Stimulated activated CD4-positive, alpha-beta T cell treated with anti-CD3 and anti-CD28 coated beads, Interleukin-15, amount 100 ng/mL, for 48 hours (primary cell): ENCODE results near the gene SRPRB.

Experiments
- DNase-seq, 2 donors: peaks; one replicate each; pipeline ENCODE4 v3.0.0-alpha.2; 2020; ENCODE audit warnings: low read depth in 2 of 2

SRPRB gene

GRCh38 chr3:133805702-133806475 is at the start of gene SRPRB:
Gene SRPRB, plus strand, starts transcription at chr3:133805815. Its CDS starts 34 bp downstream, at chr3:133805849.
- DNase-seq: peak; percentile 93 to 95

- DNase-seq: no peak
Measured at GRCh38 chr3:133756716-133757694, 48.6 kb upstream of the SRPRB start.

DNA sequence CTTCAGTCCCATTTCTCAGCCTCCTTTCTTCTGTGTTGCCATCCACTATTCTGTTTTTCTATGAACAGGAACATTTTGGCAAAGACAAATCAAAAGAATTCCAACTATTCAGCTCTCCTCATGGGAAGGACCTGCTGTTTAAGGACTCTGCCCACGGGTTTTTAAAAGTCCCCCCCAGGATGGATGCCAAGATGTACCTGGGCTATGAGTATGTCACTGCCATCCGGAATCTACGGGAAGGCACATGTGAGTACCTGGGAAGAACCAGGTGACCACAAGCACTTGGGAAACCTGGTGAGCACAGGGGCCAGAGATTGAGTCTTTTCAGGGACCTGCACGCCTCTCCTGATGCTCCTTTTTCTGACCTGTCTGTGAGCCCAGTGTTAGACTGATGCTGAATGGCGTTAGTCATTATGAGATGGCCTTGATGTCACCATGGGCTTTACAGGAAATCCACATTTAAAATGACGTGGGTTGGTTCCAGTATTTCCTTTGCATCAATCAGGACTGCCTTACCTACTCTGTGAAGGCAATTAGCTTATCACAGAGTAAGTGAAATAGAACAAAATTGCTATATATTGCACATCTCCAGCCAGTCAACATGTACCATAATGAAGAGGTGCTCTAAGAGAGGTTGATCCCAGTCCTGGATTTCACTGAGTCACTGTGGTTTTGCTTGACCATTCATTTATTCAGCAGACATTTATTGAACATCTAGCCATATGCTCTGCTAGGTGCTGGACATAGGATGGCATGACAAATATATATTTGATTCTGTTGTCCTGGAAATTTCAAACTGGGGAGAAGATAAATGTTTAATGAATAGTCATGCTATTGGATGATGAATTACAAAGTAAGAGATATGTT is 47.7 kb upstream of the SRPRB start:
- DNase-seq: no peak

GRCh38 chr3:133758568-133758928 is 47.1 kb upstream of the SRPRB start:
- DNase-seq: no peak

- DNase-seq: no peak
Measured at GRCh38 chr3:133758964-133759739, 46.5 kb upstream of the SRPRB start.

GRCh38 chr3:133759740-133760305 is 45.8 kb upstream of the SRPRB start:
- DNase-seq: no peak

- DNase-seq: no peak
Measured at GRCh38 chr3:133760916-133761315, 44.7 kb upstream of the SRPRB start.

DNA sequence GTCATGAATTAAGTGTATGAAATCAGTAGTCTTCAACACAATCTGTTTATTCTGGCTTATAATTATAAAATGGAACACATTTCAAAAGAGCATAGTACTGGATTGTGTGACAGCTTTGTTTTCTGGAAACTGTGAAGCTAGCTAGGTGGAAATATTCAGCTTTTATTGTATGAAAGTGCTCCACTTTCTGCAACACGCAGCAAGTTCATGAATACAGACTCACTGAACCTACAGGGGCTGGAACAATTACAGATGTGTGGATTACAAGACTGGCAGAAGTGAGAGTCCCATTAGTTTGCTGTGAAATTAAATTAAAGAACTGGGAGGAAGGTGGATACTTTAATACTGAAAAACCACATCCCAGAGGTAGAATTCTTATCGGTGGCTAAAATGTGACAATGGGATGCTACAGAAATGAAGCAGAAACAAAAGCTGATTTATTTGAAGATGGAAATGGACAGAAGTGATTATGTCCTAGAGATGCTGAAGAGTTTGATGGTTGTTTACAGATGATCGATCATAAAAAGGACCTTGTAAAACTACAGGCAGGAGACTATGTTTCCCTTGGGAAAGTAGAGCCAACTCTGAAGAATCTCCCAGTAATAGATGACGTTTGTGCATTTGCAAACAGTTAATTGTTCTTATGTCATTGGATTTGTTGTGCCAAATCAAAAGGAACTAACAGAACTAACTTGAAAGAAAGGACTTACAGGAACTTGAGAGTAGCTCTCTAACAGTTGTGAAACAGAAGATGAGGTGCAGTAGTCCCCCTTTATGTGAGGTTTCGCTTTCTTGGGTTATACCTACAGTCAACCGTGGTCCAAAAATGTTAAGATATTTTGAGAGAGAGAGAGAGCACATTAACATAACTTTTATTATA is 43.8 kb upstream of the SRPRB start:
- DNase-seq: no peak

GRCh38 chr3:133762539-133762938 is 43.1 kb upstream of the SRPRB start:
- no peak for DNase-seq

GRCh38 chr3:133763797-133764683 is 41.6 kb upstream of the SRPRB start:
- DNase-seq: no peak

DNA sequence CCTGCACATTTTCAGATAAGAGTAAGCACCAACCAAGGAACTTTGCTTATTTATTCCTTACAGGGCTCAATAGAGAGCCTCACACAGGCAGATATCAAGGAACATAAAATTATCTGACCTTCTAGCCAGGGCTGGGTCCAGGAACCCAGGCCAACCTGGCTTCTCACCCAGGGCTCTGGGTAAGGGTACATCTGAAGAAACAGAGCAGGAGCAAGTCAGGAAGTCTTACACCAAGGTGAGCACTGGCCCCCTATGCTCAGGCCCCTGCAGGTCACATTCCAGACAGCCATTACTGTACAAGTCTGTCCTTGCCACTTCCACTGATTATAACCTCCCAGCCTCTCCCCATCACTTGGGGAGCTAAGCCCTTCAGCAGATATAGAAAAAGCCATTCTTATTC is 40.4 kb upstream of the SRPRB start:
- no peak for DNase-seq

DNA sequence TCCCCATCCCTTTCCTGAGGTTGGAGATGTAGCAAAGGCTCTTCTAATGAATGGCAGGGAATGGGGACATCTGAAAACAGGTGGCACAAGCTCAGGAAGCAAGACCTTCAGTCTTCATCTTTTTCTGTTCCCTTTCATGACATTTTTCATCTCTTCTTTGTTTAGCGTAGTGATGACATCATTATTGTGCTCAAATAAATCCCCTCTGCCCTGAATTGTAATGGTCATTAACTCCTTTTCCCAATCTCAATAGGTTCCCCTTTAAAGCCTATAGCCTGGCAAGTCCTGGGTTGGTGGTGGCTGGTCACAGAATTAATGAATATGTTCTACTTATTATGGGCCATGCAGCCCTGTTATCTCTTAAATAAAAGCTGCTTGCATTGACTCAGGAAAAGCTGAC is 38.0 kb upstream of the SRPRB start:
- DNase-seq: no peak

DNA sequence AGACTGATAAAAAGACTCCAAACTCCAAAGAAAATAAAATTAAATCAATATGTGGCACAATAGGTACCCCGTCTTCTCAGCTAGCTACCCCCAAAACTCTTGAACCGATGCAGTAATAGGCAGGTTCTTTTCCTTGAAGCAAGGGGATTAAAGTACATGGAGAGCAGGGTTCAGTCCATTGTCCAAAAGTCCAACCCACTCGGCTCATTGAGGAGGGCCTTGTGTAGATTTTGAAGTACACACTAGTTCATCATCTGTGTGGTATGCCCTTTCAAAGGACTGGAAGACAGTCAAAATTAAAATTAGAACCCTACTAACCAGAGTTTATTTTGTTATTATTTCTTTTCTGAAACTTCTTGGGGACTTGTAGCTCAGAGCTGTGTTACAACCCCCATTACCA is 36.1 kb upstream of the SRPRB start:
- DNase-seq: no peak

DNA sequence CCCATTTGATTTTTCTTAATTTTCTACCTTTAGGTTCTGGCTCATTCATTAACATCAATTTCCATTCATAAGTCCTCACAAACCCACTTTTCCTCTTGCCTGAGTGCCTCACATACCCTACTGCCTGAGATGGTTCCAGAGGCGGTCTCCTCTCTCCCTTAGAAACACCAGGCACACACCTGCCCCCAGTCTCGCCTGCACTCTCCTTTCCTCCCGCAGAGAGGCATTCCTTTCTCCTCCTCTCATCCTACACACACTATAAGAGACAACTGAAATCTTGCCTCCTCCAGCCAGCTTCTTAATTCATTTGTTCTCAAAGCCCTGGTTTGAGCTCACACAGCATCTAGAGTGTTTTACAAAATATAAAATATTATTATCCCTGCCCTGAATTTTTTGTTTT is 31.9 kb upstream of the SRPRB start:
- no peak for DNase-seq

- DNase-seq: no peak
Measured at GRCh38 chr3:133775309-133775708, 30.3 kb upstream of the SRPRB start.

GRCh38 chr3:133775835-133776234 is 29.8 kb upstream of the SRPRB start:
- DNase-seq: no peak

DNA sequence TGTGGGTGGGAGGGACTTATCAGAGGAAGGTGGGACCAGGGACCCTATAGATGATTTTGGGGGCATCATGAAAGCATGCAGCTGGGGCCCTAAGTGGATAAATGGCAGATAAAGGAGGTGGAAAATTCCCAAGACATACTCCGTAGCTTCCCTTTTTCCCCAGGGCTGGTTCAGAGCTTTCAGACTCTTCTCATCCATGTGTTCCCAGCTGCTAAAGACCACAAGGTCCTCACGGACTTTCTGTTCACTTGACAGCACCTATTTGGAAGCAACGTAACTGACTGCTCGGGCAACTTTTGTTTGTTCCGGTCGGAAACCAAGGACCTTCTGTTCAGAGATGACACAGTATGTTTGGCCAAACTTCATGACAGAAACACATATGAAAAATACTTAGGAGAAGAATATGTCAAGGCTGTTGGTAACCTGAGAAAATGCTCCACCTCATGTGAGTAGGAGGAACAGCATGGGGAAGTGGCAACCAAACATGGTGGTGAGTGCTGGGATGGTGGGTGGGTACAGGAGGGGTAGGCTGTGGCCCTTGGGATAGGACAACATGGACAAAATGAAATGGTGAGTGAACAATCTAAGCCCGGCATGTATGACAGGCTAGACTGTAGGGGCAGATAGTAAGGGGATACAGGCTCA is 28.7 kb upstream of the SRPRB start:
- no peak for DNase-seq
